ENCODE data around the gene LRRC36.

GRCh38 chr16:67405336-67405735, 78.7 kb downstream of the LRRC36 start:
- TF ChIP-seq CTCF (IDR thresholded peaks at IDR 0.05; ENCODE audit: borderline replicate concordance, extremely low read depth, low read length, poor library complexity, severe bottlenecking): no peak
- TF ChIP-seq EZH2 (IDR thresholded peaks at IDR 0.05; ENCODE audit: borderline replicate concordance, low read depth, low read length, severe bottlenecking): no peak
